ENCODE data around the gene PGAM2. TPM values are rescaled to one million over a fixed set of nuclear protein-coding genes. Genes with fewer than 3 reads are reported as not detected.

The PGAM2 gene
- total RNA-seq, 1 experiment from 2014 or later: 2.7 TPM

GRCh38 chr7:44097064-44097932 is 31.9 kb upstream of the PGAM2 start:
- no peaks in the 10 kb centered on the region for H3K36me3 ChIP-seq (replicated peaks; ENCODE audit: control insufficient read depth, insufficient read depth, low read length)
- H3K27me3 ChIP-seq (ENCODE audit: control insufficient read depth, insufficient read depth, low read length): no peaks in the 10 kb centered on the region
- no peak overlapping the region for H3K4me3 ChIP-seq (ENCODE audit: insufficient read depth, low read depth, low read length)
- DNase-seq: no peak

- no peak for DNase-seq
- Histone ChIP-seq H3K27me3 (ENCODE audit: control insufficient read depth, insufficient read depth, low read length) (no peaks in the 10 kb centered on the region), H3K36me3 (replicated peaks; ENCODE audit: control insufficient read depth, insufficient read depth, low read length) (no peaks in the 10 kb centered on the region), H3K4me3 (ENCODE audit: insufficient read depth, low read depth, low read length) (no peak overlapping the region)
Measured at GRCh38 chr7:44096326-44096881, 31.0 kb upstream of the PGAM2 start.

GRCh38 chr7:44095781-44096180 is 30.4 kb upstream of the PGAM2 start:
- H3K27me3 ChIP-seq (ENCODE audit: control insufficient read depth, insufficient read depth, low read length): no peaks in the 10 kb centered on the region
- H3K4me3 ChIP-seq (ENCODE audit: insufficient read depth, low read depth, low read length): no peak overlapping the region
- H3K36me3 ChIP-seq (replicated peaks; ENCODE audit: control insufficient read depth, insufficient read depth, low read length): no peaks in the 10 kb centered on the region
- no peak for DNase-seq

- Histone ChIP-seq H3K27me3 (ENCODE audit: control insufficient read depth, insufficient read depth, low read length) (no peaks in the 10 kb centered on the region), H3K4me3 (ENCODE audit: insufficient read depth, low read depth, low read length) (no peak overlapping the region)
Measured at GRCh38 chr7:44094883-44095592, 29.7 kb upstream of the PGAM2 start.

GRCh38 chr7:44094365-44094764 is 29.0 kb upstream of the PGAM2 start:
- no peak for DNase-seq

More at GRCh38 chr7:44094883-44095592, 29.7 kb upstream of the PGAM2 start:
- no peaks in the 10 kb centered on the region for H3K36me3 ChIP-seq (replicated peaks; ENCODE audit: control insufficient read depth, insufficient read depth, low read length)
- no peak for DNase-seq

GRCh38 chr7:44093102-44093641 is 27.8 kb upstream of the PGAM2 start:
- Histone ChIP-seq H3K27me3 (ENCODE audit: control insufficient read depth, insufficient read depth, low read length) (no peaks in the 10 kb centered on the region), H3K36me3 (replicated peaks; ENCODE audit: control insufficient read depth, insufficient read depth, low read length) (no peaks in the 10 kb centered on the region), H3K4me3 (ENCODE audit: insufficient read depth, low read depth, low read length) (no peak overlapping the region)
- no peak for DNase-seq

More at GRCh38 chr7:44094365-44094764, 29.0 kb upstream of the PGAM2 start:
- no peak overlapping the region for H3K4me3 ChIP-seq (ENCODE audit: insufficient read depth, low read depth, low read length)
- H3K27me3 ChIP-seq (ENCODE audit: control insufficient read depth, insufficient read depth, low read length): no peaks in the 10 kb centered on the region
- no peaks in the 10 kb centered on the region for H3K36me3 ChIP-seq (replicated peaks; ENCODE audit: control insufficient read depth, insufficient read depth, low read length)

GRCh38 chr7:44087911-44088838 is 22.8 kb upstream of the PGAM2 start:
- Histone ChIP-seq H3K36me3 (replicated peaks; ENCODE audit: control insufficient read depth, insufficient read depth, low read length) (no peaks in the 10 kb centered on the region), H3K4me3 (ENCODE audit: insufficient read depth, low read depth, low read length) (no peak overlapping the region), H3K27me3 (ENCODE audit: control insufficient read depth, insufficient read depth, low read length) (peaks cover 2% of the 10 kb centered on the region; the same call in 1 of the 2 replicates)
- no peak for DNase-seq

GRCh38 chr7:44086627-44087026 is 21.3 kb upstream of the PGAM2 start:
- H3K36me3 ChIP-seq (replicated peaks; ENCODE audit: control insufficient read depth, insufficient read depth, low read length): no peaks in the 10 kb centered on the region
- H3K27me3 ChIP-seq (ENCODE audit: control insufficient read depth, insufficient read depth, low read length): peaks cover 2% of the 10 kb centered on the region; the same call in 1 of the 2 replicates
- H3K4me3 ChIP-seq (ENCODE audit: insufficient read depth, low read depth, low read length): no peak overlapping the region
- DNase-seq: no peak

GRCh38 chr7:44085546-44085945 is 20.2 kb upstream of the PGAM2 start:
- H3K27me3 ChIP-seq (ENCODE audit: control insufficient read depth, insufficient read depth, low read length): peaks cover 2% of the 10 kb centered on the region; the same call in 1 of the 2 replicates
- no peak overlapping the region for H3K4me3 ChIP-seq (ENCODE audit: insufficient read depth, low read depth, low read length)
- peak; percentile 67 for DNase-seq
- H3K36me3 ChIP-seq (replicated peaks; ENCODE audit: control insufficient read depth, insufficient read depth, low read length): no peaks in the 10 kb centered on the region

- H3K27me3 ChIP-seq (ENCODE audit: control insufficient read depth, insufficient read depth, low read length): peaks cover 2% of the 10 kb centered on the region; the same call in 1 of the 2 replicates
- peaks cover 2% of the 10 kb centered on the region; the same call in 1 of the 2 replicates for H3K36me3 ChIP-seq (replicated peaks; ENCODE audit: control insufficient read depth, insufficient read depth, low read length)
- no peak overlapping the region for H3K4me3 ChIP-seq (ENCODE audit: insufficient read depth, low read depth, low read length)
- no peak for DNase-seq
Measured at GRCh38 chr7:44084701-44085100, 19.3 kb upstream of the PGAM2 start.

GRCh38 chr7:44083796-44084195 is 18.4 kb upstream of the PGAM2 start:
- Histone ChIP-seq H3K27me3 (ENCODE audit: control insufficient read depth, insufficient read depth, low read length) (peaks cover 2% of the 10 kb centered on the region; the same call in 1 of the 2 replicates), H3K36me3 (replicated peaks; ENCODE audit: control insufficient read depth, insufficient read depth, low read length) (peaks cover 2% of the 10 kb centered on the region), H3K4me3 (ENCODE audit: insufficient read depth, low read depth, low read length) (no peak overlapping the region)
- DNase-seq: no peak

- Histone ChIP-seq H3K36me3 (replicated peaks; ENCODE audit: control insufficient read depth, insufficient read depth, low read length) (peaks cover 2% of the 10 kb centered on the region), H3K4me3 (ENCODE audit: insufficient read depth, low read depth, low read length) (peak overlapping the region; percentile 74), H3K27me3 (ENCODE audit: control insufficient read depth, insufficient read depth, low read length) (peaks cover 2% of the 10 kb centered on the region; the same call in 1 of the 2 replicates)
- peak; percentile 100 for DNase-seq
Measured at GRCh38 chr7:44082541-44083207, 17.3 kb upstream of the PGAM2 start.

- Histone ChIP-seq H3K4me3 (ENCODE audit: insufficient read depth, low read depth, low read length) (no peak overlapping the region), H3K36me3 (replicated peaks; ENCODE audit: control insufficient read depth, insufficient read depth, low read length) (peaks cover 2% of the 10 kb centered on the region), H3K27me3 (ENCODE audit: control insufficient read depth, insufficient read depth, low read length) (peaks cover 2% of the 10 kb centered on the region; the same call in 1 of the 2 replicates)
- no peak for DNase-seq
Measured at GRCh38 chr7:44081266-44081748, 15.9 kb upstream of the PGAM2 start.
